ENCODE data around the gene MUCL3. TPM values are rescaled to one million over a fixed set of nuclear protein-coding genes. Genes with fewer than 3 reads are reported as not detected.
A peak's percentile ranks its signal among the peaks of the same experiment; 100 is the strongest.

The MUCL3 gene
- total RNA-seq, 2 donors from 2014 or later: under 0.01 to 0.52 TPM

DNA sequence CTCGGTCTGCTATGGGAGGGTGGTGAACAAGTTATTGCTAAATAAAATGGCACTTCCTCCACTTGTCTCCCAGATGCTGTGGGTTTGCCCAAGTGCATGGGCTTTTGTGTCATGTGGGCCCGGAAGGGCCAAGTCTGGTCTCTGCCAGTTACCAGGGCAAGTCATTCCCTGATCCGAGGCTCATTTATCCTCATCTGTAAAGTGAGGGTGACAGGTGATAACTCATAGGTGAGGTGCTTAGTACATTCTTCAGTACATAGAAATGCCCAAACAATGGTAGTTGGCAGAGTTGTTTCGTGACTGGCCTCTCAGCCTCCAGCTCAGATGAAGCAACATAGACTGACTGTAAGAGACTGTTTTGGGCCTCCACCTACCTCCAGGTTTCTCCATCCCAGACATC is 2.0 kb upstream of the MUCL3 start:
- WGBS, 2 donors: 42 to 50% methylated on average over 2 to 4 of the region's 4 CpGs
- TF ChIP-seq, protein P1, sequence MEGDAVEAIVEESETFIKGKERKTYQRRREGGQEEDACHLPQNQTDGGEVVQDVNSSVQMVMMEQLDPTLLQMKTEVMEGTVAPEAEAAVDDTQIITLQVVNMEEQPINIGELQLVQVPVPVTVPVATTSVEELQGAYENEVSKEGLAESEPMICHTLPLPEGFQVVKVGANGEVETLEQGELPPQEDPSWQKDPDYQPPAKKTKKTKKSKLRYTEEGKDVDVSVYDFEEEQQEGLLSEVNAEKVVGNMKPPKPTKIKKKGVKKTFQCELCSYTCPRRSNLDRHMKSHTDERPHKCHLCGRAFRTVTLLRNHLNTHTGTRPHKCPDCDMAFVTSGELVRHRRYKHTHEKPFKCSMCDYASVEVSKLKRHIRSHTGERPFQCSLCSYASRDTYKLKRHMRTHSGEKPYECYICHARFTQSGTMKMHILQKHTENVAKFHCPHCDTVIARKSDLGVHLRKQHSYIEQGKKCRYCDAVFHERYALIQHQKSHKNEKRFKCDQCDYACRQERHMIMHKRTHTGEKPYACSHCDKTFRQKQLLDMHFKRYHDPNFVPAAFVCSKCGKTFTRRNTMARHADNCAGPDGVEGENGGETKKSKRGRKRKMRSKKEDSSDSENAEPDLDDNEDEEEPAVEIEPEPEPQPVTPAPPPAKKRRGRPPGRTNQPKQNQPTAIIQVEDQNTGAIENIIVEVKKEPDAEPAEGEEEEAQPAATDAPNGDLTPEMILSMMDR (IDR thresholded peaks at IDR 0.05): no peak
- no peak for TF ChIP-seq POLR2A (IDR thresholded peaks at IDR 0.05)
- intact Hi-C loops (cut with DNase I): no loop called here
- no peaks in the 10 kb centered on the region for H3K9me3 ChIP-seq
- peaks cover 39% of the 10 kb centered on the region for H3K4me1 ChIP-seq
- no peaks in the 10 kb centered on the region for H3K27me3 ChIP-seq
- ATAC-seq (peak; percentile 43), DNase-seq (no peak)
- no peaks in the 10 kb centered on the region for H3K36me3 ChIP-seq (replicated peaks in 1 of 2; ENCODE audit: insufficient read depth in 1 of 2, low read depth in 2 of 2)
- H3K27ac ChIP-seq: peak overlapping the region in 2 of 4 donors; percentile 48 to 56
- no peak overlapping the region for H3K4me3 ChIP-seq

DNA sequence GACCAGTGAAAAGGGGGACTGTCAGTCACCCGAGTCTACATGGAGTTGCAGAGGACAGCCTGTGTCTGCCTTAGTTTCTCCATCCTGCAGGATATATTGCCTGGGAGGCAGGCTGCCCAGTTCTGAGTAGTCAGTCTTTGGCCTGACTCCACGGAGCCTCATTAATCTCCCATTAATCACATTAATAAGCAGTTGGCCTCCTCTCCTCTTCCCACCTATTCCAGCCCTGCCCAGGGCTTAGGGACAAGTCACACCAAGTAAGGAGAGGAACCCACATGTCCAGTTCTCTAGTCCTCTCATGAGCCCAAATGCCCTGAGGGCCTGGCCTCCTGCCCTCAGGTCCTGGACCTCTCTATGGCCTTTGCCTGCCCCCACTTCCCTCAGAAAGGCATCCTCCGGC is 1.3 kb upstream of the MUCL3 start:
- H3K4me1 ChIP-seq: peaks cover 39% of the 10 kb centered on the region
- peak; percentile 41 to 72 (median 54) for DNase-seq
- peak; percentile 60 for ATAC-seq
- H3K27me3 ChIP-seq: no peaks in the 10 kb centered on the region
- H3K36me3 ChIP-seq (replicated peaks in 1 of 2; ENCODE audit: insufficient read depth in 1 of 2, low read depth in 2 of 2): no peaks in the 10 kb centered on the region
- no peaks in the 10 kb centered on the region for H3K9me3 ChIP-seq
- intact Hi-C loops (cut with DNase I): no loop called here
- TF ChIP-seq, protein P1 (IDR thresholded peaks at IDR 0.05): no peak
- no peak for TF ChIP-seq POLR2A (IDR thresholded peaks at IDR 0.05)
- H3K27ac ChIP-seq: peak overlapping the region in 1 of 4 donors; percentile 56
- no peak overlapping the region for H3K4me3 ChIP-seq
- WGBS, 2 donors: 30 to 31% methylated on average over 3 of the region's 3 CpGs

DNA sequence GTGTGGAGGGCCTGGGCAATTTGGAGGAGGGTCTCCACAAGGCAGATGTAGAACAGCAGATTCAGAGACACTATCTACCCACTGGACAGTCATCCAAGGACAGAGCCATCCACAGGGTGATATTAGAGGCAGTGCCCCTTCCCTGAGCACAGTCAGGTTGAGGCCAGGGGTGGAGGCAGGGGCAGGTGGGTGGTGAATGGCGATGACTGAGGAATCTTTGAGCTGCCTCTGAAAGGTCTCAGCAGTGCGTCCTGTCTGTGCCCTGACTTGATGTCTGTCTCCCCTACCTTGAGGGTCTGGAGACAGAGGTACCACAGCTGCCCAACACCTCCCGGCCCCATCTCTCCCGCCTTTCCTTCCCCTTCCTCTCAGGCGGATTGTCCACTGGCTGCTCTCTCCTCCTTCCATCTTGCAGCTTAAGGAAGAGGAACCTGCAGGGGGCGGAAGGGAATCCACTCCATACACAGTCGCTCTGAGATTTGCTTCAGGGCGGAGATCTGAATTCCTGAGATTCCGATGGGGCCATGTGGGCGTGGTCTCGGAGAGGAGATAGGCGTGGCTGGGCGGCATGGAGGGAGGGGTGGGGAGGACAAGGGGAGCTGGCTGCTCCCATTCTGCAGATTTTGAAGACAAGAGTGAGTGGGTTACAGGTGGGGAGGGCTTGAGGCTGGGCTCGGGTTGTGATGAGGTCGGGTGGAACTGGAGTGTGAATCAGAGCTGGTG is 1.7 kb downstream of the MUCL3 start:
- intact Hi-C loops (cut with DNase I): no loop called here
- peaks cover 39% of the 10 kb centered on the region for H3K4me1 ChIP-seq
- H3K4me3 ChIP-seq: no peak overlapping the region
- no peaks in the 10 kb centered on the region for H3K27me3 ChIP-seq
- peak; percentile 82 for ATAC-seq
- H3K9me3 ChIP-seq: no peaks in the 10 kb centered on the region
- TF ChIP-seq, protein P1 (IDR thresholded peaks at IDR 0.05): peak in 5 of 7 experiments; percentile 26 to 61 (median 58)
- no peak for TF ChIP-seq POLR2A (IDR thresholded peaks at IDR 0.05)
- no peak overlapping the region for H3K27ac ChIP-seq
- no peaks in the 10 kb centered on the region for H3K36me3 ChIP-seq (replicated peaks in 1 of 2; ENCODE audit: insufficient read depth in 1 of 2, low read depth in 2 of 2)
- peak; percentile 81 to 85 (median 82) for DNase-seq
- 13 to 20% methylated on average over 8 to 15 of the region's 15 CpGs for WGBS, 2 donors

DNA sequence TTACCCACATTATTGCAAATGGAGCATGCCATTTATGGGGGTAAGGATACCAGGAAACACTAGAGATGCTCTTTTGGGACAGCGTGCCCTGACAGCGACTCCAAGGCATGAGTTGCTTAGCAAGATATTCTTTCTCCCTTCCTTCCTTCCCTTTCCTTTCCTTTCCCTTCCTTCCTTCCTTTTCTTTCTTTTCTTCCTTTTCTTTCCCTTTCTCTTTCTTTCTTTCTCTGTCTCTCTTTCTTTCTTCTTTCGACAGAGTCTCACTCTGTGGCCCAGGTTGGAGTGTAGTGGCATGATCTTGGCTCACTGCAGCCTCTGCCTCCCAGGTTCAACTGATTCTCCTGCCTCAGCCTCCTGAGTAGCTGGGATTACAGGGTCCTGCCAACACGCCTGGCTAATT is 3.3 kb downstream of the MUCL3 start:
- ATAC-seq (no peak), DNase-seq (no peak)
- TF ChIP-seq, protein P1 (IDR thresholded peaks at IDR 0.05): no peak
- no peak for TF ChIP-seq POLR2A (IDR thresholded peaks at IDR 0.05)
- intact Hi-C loops (cut with DNase I): no loop called here
- H3K9me3 ChIP-seq: no peaks in the 10 kb centered on the region
- H3K27ac ChIP-seq: no peak overlapping the region
- no peaks in the 10 kb centered on the region for H3K36me3 ChIP-seq (replicated peaks in 1 of 2; ENCODE audit: insufficient read depth in 1 of 2, low read depth in 2 of 2)
- no peaks in the 10 kb centered on the region for H3K27me3 ChIP-seq
- peaks cover 24% of the 10 kb centered on the region for H3K4me1 ChIP-seq
- no peak overlapping the region for H3K4me3 ChIP-seq
- WGBS, 2 donors: 80% methylated on average over 4 of the region's 4 CpGs

DNA sequence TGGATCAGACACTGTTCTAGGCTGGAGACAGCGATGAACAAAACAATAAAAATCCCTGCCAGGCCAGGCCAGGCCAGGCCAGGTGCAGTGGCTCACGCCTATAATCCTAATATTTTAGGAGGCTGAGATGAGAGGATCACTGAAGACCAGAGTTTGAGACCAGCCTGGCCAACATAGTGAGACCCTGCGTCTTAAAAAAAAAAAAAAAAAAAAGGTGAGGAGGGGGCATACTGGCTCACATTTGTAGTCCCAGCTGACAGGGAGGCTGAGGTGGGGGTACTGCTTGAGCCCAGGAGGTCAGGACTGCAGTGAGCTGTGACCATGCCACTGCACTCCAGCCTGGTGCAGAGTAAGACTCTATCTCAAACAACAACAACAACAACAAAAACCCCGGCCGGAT is 4.5 kb downstream of the MUCL3 start:
- intact Hi-C loops (cut with DNase I): no loop called here
- Histone ChIP-seq H3K4me3 (no peak overlapping the region), H3K4me1 (peaks cover 15% of the 10 kb centered on the region), H3K9me3 (no peaks in the 10 kb centered on the region), H3K27me3 (no peaks in the 10 kb centered on the region), H3K27ac (no peak overlapping the region), H3K36me3 (replicated peaks in 1 of 2; ENCODE audit: insufficient read depth in 1 of 2, low read depth in 2 of 2) (no peaks in the 10 kb centered on the region)
- no peak for DNase-seq
- no peak for ATAC-seq
- WGBS, 2 donors: 61 to 77% methylated on average over 5 of the region's 5 CpGs
- no peak for TF ChIP-seq POLR2A (IDR thresholded peaks at IDR 0.05)
- TF ChIP-seq, protein P1 (IDR thresholded peaks at IDR 0.05): no peak
